SK-N-SH (cell line): ENCODE results near the gene BDNF.

Source experiments
- CTCF ChIP-seq: fragments of 200-600 bp; sonication (generic); IDR thresholded peaks from 2 replicates; pipeline ENCODE4 v1.6.1; 2017; ENCODE audit warnings: antibody characterized with exemption, mild to moderate bottlenecking, moderate library complexity
- ELF1 ChIP-seq: IDR thresholded peaks from 2 replicates; pipeline ENCODE4 v1.4.0; 2012
- EP300 ChIP-seq, 2 experiments: IDR thresholded peaks; 2 replicates each; pipeline versions ENCODE4 v1.4.0 to v1.6.1; 2012; ENCODE audit warnings: borderline replicate concordance in 1 of 2, low read depth in 1 of 2, low read length in 1 of 2
- GABPA ChIP-seq: IDR thresholded peaks from 2 replicates; pipeline ENCODE4 v1.4.0; 2012; ENCODE audit warnings: low read depth, mild to moderate bottlenecking
- IRF3 ChIP-seq: fragments of 150-350 bp; IDR thresholded peaks from 2 replicates; pipeline ENCODE4 v1.6.1; 2016; ENCODE audit warnings: mild to moderate bottlenecking, low read depth, low read length
- MAX ChIP-seq: IDR thresholded peaks from 2 replicates; pipeline ENCODE4 v1.4.0; 2012; ENCODE audit warnings: low read depth
- PBX3 ChIP-seq: IDR thresholded peaks from 2 replicates; pipeline ENCODE4; 2012
- POLR2AphosphoS5 ChIP-seq: IDR thresholded peaks from 2 replicates; pipeline ENCODE4 v1.6.1; 2012; ENCODE audit warnings: low read depth, low read length
- RFX5 ChIP-seq: IDR thresholded peaks from 2 replicates; pipeline ENCODE4 v1.6.1; 2012; ENCODE audit warnings: mild to moderate bottlenecking, improper control_type of control experiment, low read length
- RXRA ChIP-seq: IDR thresholded peaks from 2 replicates; pipeline ENCODE4 v1.4.0; 2012; ENCODE audit warnings: low read depth, mild to moderate bottlenecking, borderline replicate concordance
- SIN3A ChIP-seq: IDR thresholded peaks from 2 replicates; pipeline ENCODE4 v1.6.1; 2012; ENCODE audit warnings: low read depth, mild to moderate bottlenecking, low read length, moderate library complexity, borderline replicate concordance
- TAF1 ChIP-seq: IDR thresholded peaks from 2 replicates; pipeline ENCODE4 v1.6.1; 2012; ENCODE audit warnings: low read depth, mild to moderate bottlenecking, low read length, moderate library complexity, borderline replicate concordance
- USF2 ChIP-seq: fragments of 150-350 bp; IDR thresholded peaks from 2 replicates; pipeline ENCODE4 v1.6.1; 2017; ENCODE audit warnings: antibody characterized with exemption, low read length, low read depth, borderline replicate concordance
- ZBTB33 ChIP-seq: IDR thresholded peaks from 2 replicates; pipeline ENCODE4 v1.4.0; 2012; ENCODE audit warnings: low read depth, borderline replicate concordance

- no peak for TF ChIP-seq CTCF
- no peak for TF ChIP-seq MAX
- TF ChIP-seq SIN3A: no peak
- no peak for TF ChIP-seq IRF3
- TF ChIP-seq RFX5: no peak
- no peak for TF ChIP-seq USF2
- TF ChIP-seq ZBTB33: no peak
- TF ChIP-seq POLR2AphosphoS5: peak; percentile 89
- TF ChIP-seq EP300 (IDR thresholded peaks at IDR 0.05; ENCODE audit: borderline replicate concordance in 1 of 2, low read depth in 1 of 2, low read length in 1 of 2): peak in 1 of 2 experiments; percentile 100; a peak in 2 of 4 replicates
- peak; percentile 57 for TF ChIP-seq PBX3
- no peak for TF ChIP-seq TAF1
- TF ChIP-seq GABPA: no peak
- TF ChIP-seq ELF1: no peak
- no peak for TF ChIP-seq RXRA
Observed at GRCh38 chr11:27658535-27659236, 41.6 kb downstream of the BDNF start.
